Liver (tissue), 9 donors: ENCODE results near the gene LONRF2. TPM values are rescaled to one million over a fixed set of nuclear protein-coding genes. Genes with fewer than 3 reads are reported as not detected.

Experiments
- DNase-seq: peaks from one replicate; pipeline ENCODE4 v3.0.0-alpha.2; 2017; ENCODE audit warnings: low spot score
- H3K27ac ChIP-seq, 2 donors: one replicate each; pipeline ENCODE4 v1.7.0; 2013; ENCODE audit warnings: inconsistent platforms in 2 of 2, low read length in 2 of 2, control low read depth in 1 of 2, low read depth in 1 of 2, mild to moderate bottlenecking in 1 of 2
- H3K27me3 ChIP-seq, 4 donors: one replicate each; pipeline versions ENCODE4 v1.6.1 to v1.7.0; 2013; ENCODE audit warnings: low read length in 3 of 4, inconsistent platforms in 1 of 4, mild to moderate bottlenecking in 1 of 4, moderate library complexity in 1 of 4; ENCODE audit not compliant: control insufficient read depth in 4 of 4, insufficient read depth in 4 of 4
- H3K36me3 ChIP-seq, 4 donors: one replicate each; pipeline versions ENCODE4 v1.6.1 to v1.7.0; 2013; ENCODE audit warnings: low read length in 3 of 4, mild to moderate bottlenecking in 3 of 4, low read depth in 1 of 4, moderate library complexity in 1 of 4; ENCODE audit not compliant: control insufficient read depth in 4 of 4, insufficient read depth in 3 of 4
- H3K4me1 ChIP-seq, 4 donors: one replicate each; pipeline versions ENCODE4 v1.6.1 to v1.7.0; 2013; ENCODE audit warnings: low read length in 3 of 4, mild to moderate bottlenecking in 3 of 4, moderate library complexity in 1 of 4; ENCODE audit not compliant: control insufficient read depth in 4 of 4, insufficient read depth in 4 of 4
- H3K4me3 ChIP-seq, 3 donors: one replicate each; pipeline versions ENCODE4 v1.6.1 to v1.7.0; 2013; ENCODE audit warnings: low read length in 3 of 3, control low read depth in 1 of 3, low read depth in 1 of 3, mild to moderate bottlenecking in 1 of 3
- H3K9ac ChIP-seq, 2 donors: one replicate each; pipeline ENCODE4 v1.7.0; 2013; ENCODE audit warnings: low read length in 2 of 2, mild to moderate bottlenecking in 2 of 2, moderate library complexity in 2 of 2, control low read depth in 1 of 2, low read depth in 1 of 2
- H3K9me3 ChIP-seq, 4 donors: one replicate each; pipeline versions ENCODE4 v1.6.1 to v1.7.0; 2013; ENCODE audit warnings: low read length in 3 of 4; ENCODE audit not compliant: control insufficient read depth in 4 of 4
- ATF3 ChIP-seq: IDR thresholded peaks from 2 replicates; pipeline ENCODE4 v1.6.1; 2016; ENCODE audit warnings: antibody characterized with exemption
- EGR1 ChIP-seq, 2 donors: IDR thresholded peaks; 2 replicates each; pipeline ENCODE4 v1.6.1; 2016 to 2018; ENCODE audit warnings: antibody characterized with exemption in 2 of 2, low read depth in 2 of 2
- FOXA1 ChIP-seq: IDR thresholded peaks from 2 replicates; pipeline ENCODE4 v1.6.1; 2016; ENCODE audit warnings: antibody characterized with exemption
- MAX ChIP-seq: IDR thresholded peaks from 2 replicates; pipeline ENCODE4 v1.6.1; 2016; ENCODE audit warnings: antibody characterized with exemption
- NR2F2 ChIP-seq: IDR thresholded peaks from 2 replicates; pipeline ENCODE4 v1.6.1; 2016; ENCODE audit warnings: antibody characterized with exemption
- RAD21 ChIP-seq, 2 donors: IDR thresholded peaks; 2 replicates each; pipeline ENCODE4 v1.6.1; 2016; ENCODE audit warnings: antibody characterized with exemption in 2 of 2, mild to moderate bottlenecking in 2 of 2
- RXRA ChIP-seq, 2 donors: IDR thresholded peaks; 2 replicates each; pipeline ENCODE4 v1.6.1; 2017 to 2018; ENCODE audit warnings: antibody characterized with exemption in 2 of 2, mild to moderate bottlenecking in 1 of 2
- SP1 ChIP-seq: IDR thresholded peaks from 2 replicates; pipeline ENCODE4 v1.6.1; 2018; ENCODE audit warnings: antibody characterized with exemption, mild to moderate bottlenecking
- TAF1 ChIP-seq: conservative IDR thresholded peaks from 2 replicates; pipeline ENCODE4 v1.6.1; 2016; ENCODE audit warnings: antibody characterized with exemption, mild to moderate bottlenecking
- YY1 ChIP-seq: IDR thresholded peaks from 2 replicates; pipeline ENCODE4 v1.6.1; 2016; ENCODE audit warnings: antibody characterized with exemption, mild to moderate bottlenecking
- WGBS: extraction: QIAGEN DNeasy Blood & Tissue Kit; methylation state at CpG from one replicate; pipeline ENCODE4 v1.1.7; 2013; 5-methylcytosine and 5-hydroxymethylcytosine counted together
- polyA plus RNA-seq, 2 donors: library from polyadenylated mRNA; stranded (reverse) in 1 of 2; unstranded in 1 of 2; fragments of 200-250 nt in 1 of 2; fragments of >200 nt in 1 of 2; fragmentation: Nextera tagmentation in 1 of 2; extraction: Ambion mirVana in 1 of 2; gene quantifications; one replicate each; pipeline versions ENCODE4 v1.2.1 to v1.2.3, GENCODE V29; 2013 to 2015
- total RNA-seq, 2 donors: library from RNA; depleted of rRNA; stranded (reverse); fragments of >200 nt; gene quantifications; one replicate each; pipeline ENCODE4 v1.2.3, GENCODE V29; 2014
- donor health status: healthy.
- donor health status: healthy.
- donor health status: healthy.
- donor health status: healthy.
- donor health status: healthy.

The LONRF2 gene
- total and polyA plus RNA-seq, 4 donors = 0.06 to 3.7 (median 0.24) TPM

- H3K27me3 ChIP-seq = no peaks in the 10 kb centered on the region
- no peaks in the 10 kb centered on the region for H3K4me1 ChIP-seq
- H3K9me3 ChIP-seq = no peaks in the 10 kb centered on the region
- no peak overlapping the region for H3K9ac ChIP-seq
- no peak for DNase-seq
- WGBS = 89% methylated on average over 9 of the region's 9 CpGs
- H3K36me3 ChIP-seq = no peaks in the 10 kb centered on the region
- TF ChIP-seq TAF1 = no peak
- no peak for TF ChIP-seq RXRA (IDR thresholded peaks at IDR 0.05)
- no peak for TF ChIP-seq NR2F2
- no peak for TF ChIP-seq YY1
- H3K4me3 ChIP-seq = no peak overlapping the region
- no peak overlapping the region for H3K27ac ChIP-seq
Measured at GRCh38 chr2:100270381-100271146, 51.7 kb downstream of the LONRF2 start.

DNA sequence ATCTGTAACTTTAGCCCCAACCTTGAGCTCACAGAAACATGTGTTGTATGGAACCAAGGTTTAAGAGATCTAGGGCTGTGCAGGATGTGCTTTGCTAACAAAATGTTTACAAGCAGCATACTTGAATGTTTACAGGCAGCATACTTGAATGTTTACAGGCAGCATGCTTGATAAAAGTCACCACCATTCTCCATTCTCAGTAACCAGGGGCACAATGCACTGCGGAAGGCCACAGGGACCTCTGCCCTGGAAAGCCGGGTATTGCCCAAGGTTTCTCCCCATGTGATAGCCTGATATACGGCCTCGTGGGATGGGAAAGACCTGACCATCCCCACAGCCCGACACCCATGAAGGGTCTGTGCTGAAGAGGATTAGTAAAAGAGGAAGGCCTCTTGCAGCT, 52.4 kb downstream of the LONRF2 start:
- Histone ChIP-seq H3K27ac (no peak overlapping the region), H3K4me3 (no peak overlapping the region), H3K9ac (no peak overlapping the region), H3K4me1 (no peaks in the 10 kb centered on the region), H3K27me3 (no peaks in the 10 kb centered on the region), H3K9me3 (no peaks in the 10 kb centered on the region), H3K36me3 (no peaks in the 10 kb centered on the region)
- TF ChIP-seq FOXA1 (no peak), SP1 (no peak), TAF1 (no peak), ATF3 (no peak), EGR1 (IDR thresholded peaks at IDR 0.05; ENCODE audit: low read depth in 2 of 2) (no peak), RAD21 (IDR thresholded peaks at IDR 0.05) (no peak)
- 73% methylated on average over 5 of the region's 5 CpGs for WGBS
- no peak for DNase-seq

- no peak for TF ChIP-seq MAX
- WGBS = 90% methylated on average over 4 of the region's 4 CpGs
- DNase-seq = no peak
- Histone ChIP-seq H3K36me3 (no peaks in the 10 kb centered on the region), H3K9ac (no peak overlapping the region), H3K4me1 (no peaks in the 10 kb centered on the region), H3K4me3 (no peak overlapping the region), H3K27me3 (no peaks in the 10 kb centered on the region), H3K9me3 (no peaks in the 10 kb centered on the region), H3K27ac (no peak overlapping the region)
Measured at GRCh38 chr2:100268986-100269385, 53.3 kb downstream of the LONRF2 start.

GRCh38 chr2:100267751-100268150, 54.5 kb downstream of the LONRF2 start:
- DNase-seq = no peak
- no peaks in the 10 kb centered on the region for H3K27me3 ChIP-seq
- no peaks in the 10 kb centered on the region for H3K36me3 ChIP-seq
- H3K27ac ChIP-seq = no peak overlapping the region
- H3K4me3 ChIP-seq = no peak overlapping the region
- no peaks in the 10 kb centered on the region for H3K4me1 ChIP-seq
- H3K9me3 ChIP-seq = no peaks in the 10 kb centered on the region
- no peak overlapping the region for H3K9ac ChIP-seq
- TF ChIP-seq MAX (no peak), FOXA1 (no peak), EGR1 (IDR thresholded peaks at IDR 0.05; ENCODE audit: low read depth in 2 of 2) (no peak), RXRA (IDR thresholded peaks at IDR 0.05) (no peak), TAF1 (no peak)
- WGBS = 69% methylated on average over 2 of the region's 2 CpGs
